ENCODE measurements around the gene PTPRM. TPM values are rescaled to one million over a fixed set of nuclear protein-coding genes. Genes with fewer than 3 reads are reported as not detected.

Gene PTPRM
- total RNA-seq, result 124 and 256 TPM in 2 replicates

DNA sequence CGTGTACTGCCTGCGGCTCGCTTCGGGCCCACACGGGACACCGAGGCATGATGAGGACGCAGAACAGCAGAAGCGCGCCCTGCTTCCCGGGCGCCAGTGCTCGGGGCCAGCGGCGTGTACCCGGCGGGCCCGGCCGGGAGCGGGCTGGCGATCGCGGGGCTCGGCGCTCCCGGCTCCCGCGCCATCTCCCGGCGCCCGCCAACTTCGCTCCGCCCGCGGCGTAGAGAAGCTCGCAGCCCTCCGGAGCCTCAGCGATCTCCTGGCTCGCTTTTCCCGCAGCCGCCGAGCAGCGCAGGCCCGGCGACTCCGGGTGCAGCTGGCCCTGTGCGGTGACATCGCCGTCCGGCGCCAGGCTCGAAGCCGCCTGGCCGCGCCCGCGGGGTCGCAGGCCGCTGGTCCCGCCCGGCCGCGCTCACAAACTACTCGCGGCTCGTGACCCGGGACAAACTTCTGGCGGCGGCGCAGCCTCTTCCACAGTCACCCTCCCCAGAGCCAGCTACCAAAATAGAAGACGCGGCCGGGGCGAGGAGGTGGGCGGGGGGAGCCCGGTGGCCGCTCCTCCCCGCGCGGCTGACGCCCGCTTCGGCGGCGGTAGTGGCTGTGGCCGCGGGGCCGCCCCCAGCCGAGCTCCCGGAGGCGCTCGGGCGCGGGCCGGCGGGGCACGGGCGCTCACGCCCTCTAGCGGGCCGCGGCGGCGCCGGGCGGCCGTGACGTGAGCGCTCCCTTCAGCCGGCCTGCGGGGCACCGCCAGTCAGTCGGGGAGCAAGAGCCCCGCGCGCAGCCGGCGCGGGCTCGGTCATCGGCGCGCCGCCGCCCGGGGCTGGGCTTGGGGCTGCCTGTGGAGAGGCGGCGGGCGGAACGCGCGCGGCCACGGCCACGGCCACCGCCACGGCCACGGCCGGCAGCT lies at the start of gene PTPRM:
PTPRM (plus strand) TSS at position 750 of the 907 bp plus-strand sequence. CDS start 503 bp downstream, outside the sequence.
- no peak for DNase-seq (ENCODE audit: extremely low read depth, low read depth, low spot score)

DNA sequence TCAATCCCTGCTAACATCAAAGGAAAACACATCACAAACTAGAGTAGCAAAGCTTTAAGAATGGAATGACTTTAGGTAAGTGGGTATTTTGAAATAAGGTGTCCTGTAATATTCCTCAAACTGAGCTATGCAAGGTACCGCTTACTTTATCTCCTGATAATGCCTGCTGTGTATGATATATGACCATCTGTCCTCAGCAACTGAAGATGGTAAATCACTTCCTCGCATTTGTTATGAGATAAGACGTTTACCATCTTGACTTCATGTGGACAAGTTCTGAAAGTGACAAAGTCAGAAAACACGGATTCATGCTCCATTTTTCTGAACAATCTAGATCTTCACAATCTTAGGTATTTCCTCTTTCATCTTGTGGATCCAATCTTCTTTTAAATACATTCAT lies 49.3 kb upstream of the PTPRM start:
- DNase-seq (ENCODE audit: extremely low read depth, low read depth, low spot score), result no peak

DNA sequence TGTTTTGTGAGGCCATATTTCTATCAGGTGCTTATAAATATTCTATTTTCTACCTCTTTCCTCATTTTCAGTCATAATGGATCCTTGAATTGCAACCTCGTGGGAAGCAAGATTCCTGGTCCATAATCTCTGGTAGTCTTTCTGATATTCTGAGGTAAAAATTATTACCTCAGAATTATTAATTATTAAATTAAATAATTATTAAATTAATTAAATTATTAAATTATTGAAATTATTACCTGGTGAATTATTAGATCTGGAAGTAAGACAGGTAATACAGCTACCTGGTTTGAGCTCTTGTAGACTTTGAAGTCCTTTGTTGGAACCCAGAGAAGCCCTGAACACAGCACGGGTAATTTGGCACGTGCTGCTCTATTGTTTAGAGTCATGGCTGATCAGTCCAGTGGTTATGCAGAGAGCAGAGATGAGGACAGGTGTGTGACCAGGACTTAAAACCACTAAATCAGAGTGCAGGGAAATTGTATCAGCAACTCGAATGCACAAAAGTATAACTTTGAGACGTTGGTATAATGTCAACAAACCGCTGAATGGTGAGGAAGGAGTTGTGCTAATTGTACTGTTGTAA lies 46.8 kb upstream of the PTPRM start:
- DNase-seq (ENCODE audit: extremely low read depth, low read depth, low spot score), result no peak

- DNase-seq (ENCODE audit: extremely low read depth, low read depth, low spot score), result no peak
Observed at GRCh38 chr18:7521226-7521856, 45.8 kb upstream of the PTPRM start.

- no peak for DNase-seq (ENCODE audit: extremely low read depth, low read depth, low spot score)
Observed at GRCh38 chr18:7523772-7524171, 43.3 kb upstream of the PTPRM start.

DNA sequence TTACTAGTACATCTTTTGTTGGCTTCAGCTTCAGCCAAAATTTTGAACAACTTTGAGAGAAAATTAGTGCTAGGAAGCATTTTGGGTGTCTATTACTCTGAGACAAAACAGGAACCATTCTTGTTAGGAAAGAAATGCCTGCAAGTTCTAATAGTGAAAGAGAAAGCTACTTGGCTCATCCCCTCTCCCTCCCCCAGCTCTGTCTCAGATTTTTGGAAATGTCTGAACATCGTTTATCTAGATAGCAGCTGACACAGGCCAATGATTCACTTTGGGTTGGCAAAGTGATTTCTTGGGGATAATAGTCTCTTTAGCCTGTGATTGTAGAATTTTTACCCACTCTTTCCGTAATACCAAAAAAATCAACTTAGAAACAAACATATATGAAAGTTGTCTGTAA lies 42.3 kb upstream of the PTPRM start:
- no peak for DNase-seq (ENCODE audit: extremely low read depth, low read depth, low spot score)

GRCh38 chr18:7532942-7533341 lies 34.2 kb upstream of the PTPRM start:
- no peak for DNase-seq (ENCODE audit: extremely low read depth, low read depth, low spot score)

DNA sequence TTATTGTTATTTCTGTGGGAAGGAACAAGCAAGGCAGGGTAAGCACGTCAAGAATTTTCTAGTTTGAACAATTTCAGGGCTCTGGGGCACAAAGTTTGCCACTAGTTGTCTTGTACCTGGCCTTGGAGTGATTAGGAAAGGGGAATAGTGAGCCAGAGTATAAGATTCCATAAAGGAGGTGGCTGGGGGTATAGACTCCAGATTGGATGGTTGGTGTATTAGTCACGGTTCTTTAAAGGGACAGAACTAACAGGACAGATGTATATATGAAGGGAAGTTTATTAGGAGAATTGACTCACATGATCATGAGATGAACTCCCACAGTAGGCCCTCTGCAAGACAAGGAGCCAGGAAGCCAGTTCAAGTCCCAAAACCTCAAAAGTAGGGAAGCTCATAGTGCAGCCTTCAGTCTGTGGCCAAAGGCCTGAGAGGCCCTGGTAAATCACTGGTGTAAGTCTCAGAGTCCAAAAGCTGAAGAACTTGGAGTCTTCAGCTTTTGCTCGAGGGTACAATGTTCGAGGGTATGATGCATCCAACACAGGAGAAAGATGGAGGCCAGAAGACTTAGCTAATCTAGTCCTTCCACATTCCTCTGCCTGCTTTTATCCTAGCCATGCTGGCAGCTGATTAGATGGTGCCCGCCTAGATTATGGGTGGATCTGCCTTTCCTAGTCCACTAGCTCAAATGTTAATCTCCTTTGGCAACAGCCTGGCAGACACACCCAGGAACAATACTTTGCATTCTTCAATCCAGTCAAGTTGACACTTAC lies 31.5 kb upstream of the PTPRM start:
- no peak for DNase-seq (ENCODE audit: extremely low read depth, low read depth, low spot score)

- no peak for DNase-seq (ENCODE audit: extremely low read depth, low read depth, low spot score)
Observed at GRCh38 chr18:7537145-7537544, 30.0 kb upstream of the PTPRM start.

DNA sequence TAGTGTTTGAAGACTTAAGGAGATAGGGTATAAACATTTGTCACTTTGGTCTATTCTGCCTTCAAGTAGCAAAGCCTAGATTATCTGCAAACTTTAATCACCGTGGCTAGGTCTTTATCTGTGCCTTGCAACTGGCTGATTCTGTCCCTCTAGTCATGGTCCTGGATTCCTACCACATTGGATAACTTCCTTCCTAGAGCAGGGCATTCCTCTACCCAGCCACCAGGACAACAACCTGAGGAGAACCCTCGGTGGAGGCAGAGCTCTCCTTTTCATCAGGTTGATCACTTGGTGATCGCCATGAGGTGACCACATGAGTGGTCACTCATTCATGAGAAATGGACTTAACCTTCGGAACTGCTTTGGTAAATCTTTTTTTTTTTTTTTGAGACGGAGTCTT lies 25.3 kb upstream of the PTPRM start:
- DNase-seq (ENCODE audit: extremely low read depth, low read depth, low spot score), result no peak

GRCh38 chr18:7544686-7545085 lies 22.4 kb upstream of the PTPRM start:
- no peak for DNase-seq (ENCODE audit: extremely low read depth, low read depth, low spot score)

- no peak for DNase-seq (ENCODE audit: extremely low read depth, low read depth, low spot score)
Observed at GRCh38 chr18:7545734-7546133, 21.4 kb upstream of the PTPRM start.

- no peak for DNase-seq (ENCODE audit: extremely low read depth, low read depth, low spot score)
Observed at GRCh38 chr18:7548221-7548620, 18.9 kb upstream of the PTPRM start.

GRCh38 chr18:7548721-7549120 lies 18.4 kb upstream of the PTPRM start:
- DNase-seq (ENCODE audit: extremely low read depth, low read depth, low spot score), result no peak

DNA sequence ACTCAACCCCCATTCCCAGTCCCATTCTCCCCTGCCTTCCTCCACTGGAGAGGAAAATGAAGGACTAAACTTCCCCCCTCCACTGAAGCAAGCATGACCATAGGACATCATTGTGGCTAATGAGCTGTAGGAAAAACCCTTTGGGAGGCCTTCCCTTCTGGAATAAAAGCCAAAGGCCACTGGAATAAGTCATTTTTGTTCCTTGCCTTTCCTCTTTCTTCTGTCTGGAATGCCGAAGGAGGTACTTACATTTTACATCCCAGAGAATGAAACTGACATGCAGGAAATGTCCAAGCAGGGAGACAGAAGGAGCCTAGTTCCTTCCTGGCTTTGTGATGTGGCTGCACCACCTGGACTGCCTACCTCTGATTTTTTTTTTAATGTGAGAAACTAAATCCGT lies 9.1 kb upstream of the PTPRM start:
- DNase-seq (ENCODE audit: extremely low read depth, low read depth, low spot score), result no peak

- no peak for DNase-seq (ENCODE audit: extremely low read depth, low read depth, low spot score)
Observed at GRCh38 chr18:7558769-7559168, 8.3 kb upstream of the PTPRM start.

DNA sequence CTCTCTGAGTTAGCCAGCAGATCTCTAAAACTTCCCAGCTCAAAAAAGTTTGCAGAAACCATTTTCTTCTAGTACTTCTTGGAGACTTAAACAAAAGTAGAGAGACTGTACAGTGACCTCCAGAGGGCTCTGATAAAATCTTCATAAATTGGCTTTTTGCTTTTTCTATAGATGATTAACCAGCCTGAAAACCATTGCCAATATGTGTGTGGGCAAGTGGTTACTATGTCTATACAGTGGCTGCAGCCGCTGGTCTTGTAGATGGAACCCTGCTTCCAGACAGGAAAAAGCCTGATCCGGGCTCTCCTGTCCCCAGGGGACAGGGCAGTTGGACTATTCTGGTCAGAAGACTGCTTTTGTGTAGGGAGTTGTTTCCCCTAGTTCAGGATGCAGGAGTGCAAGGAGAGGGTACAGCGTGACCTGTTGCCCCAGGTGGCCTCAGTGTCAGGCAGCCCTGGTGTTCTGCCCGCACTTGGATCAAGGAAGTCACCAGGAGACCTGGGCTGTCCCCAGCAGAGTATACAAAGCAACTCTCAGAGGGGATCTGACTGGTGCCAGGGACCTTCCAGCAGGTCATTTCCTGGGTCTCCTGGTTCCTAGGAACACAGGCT lies 7.3 kb upstream of the PTPRM start:
- no peak for DNase-seq (ENCODE audit: extremely low read depth, low read depth, low spot score)

DNA sequence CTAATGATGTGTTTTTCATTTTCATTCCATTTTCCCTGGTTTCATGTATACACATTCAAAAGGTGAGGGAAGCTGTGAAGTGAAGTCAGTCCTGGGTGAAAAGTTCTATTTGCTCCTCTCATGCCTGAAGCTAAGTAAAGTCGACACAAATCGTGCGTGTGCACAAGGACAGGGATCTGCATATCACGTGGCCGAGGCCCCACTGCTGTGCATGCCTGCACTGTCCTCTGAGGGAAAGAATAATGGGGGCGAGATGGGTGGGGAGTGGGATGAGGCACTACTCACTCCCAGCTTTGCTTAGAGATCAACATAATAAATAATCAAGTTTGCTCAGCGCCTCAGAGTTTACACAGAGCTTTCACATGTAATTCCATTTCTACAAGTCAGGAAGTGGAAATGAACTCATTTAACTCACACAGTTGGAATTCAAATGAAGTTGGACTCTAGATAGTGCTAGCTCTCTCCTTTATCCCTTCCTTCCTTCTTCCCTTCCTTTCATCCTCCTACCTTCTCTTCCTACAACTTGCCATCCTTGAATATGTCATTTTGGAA lies 5.1 kb upstream of the PTPRM start:
- DNase-seq (ENCODE audit: extremely low read depth, low read depth, low spot score), result no peak

- DNase-seq (ENCODE audit: extremely low read depth, low read depth, low spot score), result no peak
Observed at GRCh38 chr18:7562491-7562890, 4.6 kb upstream of the PTPRM start.

GRCh38 chr18:7565677-7566076 lies 1.4 kb upstream of the PTPRM start:
- no peak for DNase-seq (ENCODE audit: extremely low read depth, low read depth, low spot score)

- no peak for DNase-seq (ENCODE audit: extremely low read depth, low read depth, low spot score)
Observed at GRCh38 chr18:7566244-7566566, 911 bp upstream of the PTPRM start.

All from glomerular endothelial cell (primary cell).